H9 (cell line): ENCODE results near the gene ZNF845. TPM values are rescaled to one million over a fixed set of nuclear protein-coding genes. Genes with fewer than 3 reads are reported as not detected.

ENCODE experiments used
- DNase-seq: peaks from one replicate; pipeline ENCODE4 v3.0.0-alpha.2; 2017
- H2AFZ ChIP-seq: one replicate; pipeline ENCODE4 v1.6.1; 2013; ENCODE audit warnings: mild to moderate bottlenecking, low read length, control low read depth, moderate library complexity
- H2AK5ac ChIP-seq: 2 replicates; pipeline ENCODE4 v1.6.1; 2013; ENCODE audit warnings: low read length, control low read depth, mixed read lengths; ENCODE audit not compliant: insufficient read length
- H2BK120ac ChIP-seq: one replicate; pipeline ENCODE4 v1.6.1; 2013; ENCODE audit warnings: low read depth, mild to moderate bottlenecking, low read length, control low read depth, inconsistent platforms; ENCODE audit not compliant: poor library complexity, severe bottlenecking
- H2BK12ac ChIP-seq: 2 replicates; pipeline ENCODE4 v1.6.1; 2013; ENCODE audit warnings: low read length, control low read depth, mixed read lengths, low read depth; ENCODE audit not compliant: insufficient read length
- H2BK15ac ChIP-seq: 2 replicates; pipeline ENCODE4 v1.6.1; 2013; ENCODE audit warnings: low read depth, low read length, control low read depth
- H2BK20ac ChIP-seq: one replicate; pipeline ENCODE4 v1.6.1; 2013; ENCODE audit warnings: low read depth, mild to moderate bottlenecking, low read length, control low read depth, inconsistent platforms; ENCODE audit not compliant: poor library complexity, severe bottlenecking
- H2BK5ac ChIP-seq: 2 replicates; pipeline ENCODE4 v1.6.1; 2013; ENCODE audit warnings: low read length, control low read depth, mixed read lengths; ENCODE audit not compliant: insufficient read length
- H3K14ac ChIP-seq: 2 replicates; pipeline ENCODE4 v1.6.1; 2013; ENCODE audit warnings: low read length, control low read depth; ENCODE audit not compliant: insufficient read depth
- H3K18ac ChIP-seq: 2 replicates; pipeline ENCODE4 v1.6.1; 2013; ENCODE audit warnings: low read depth, mild to moderate bottlenecking, mixed read lengths, low read length, control low read depth; ENCODE audit not compliant: insufficient read length
- H3K23ac ChIP-seq: 2 replicates; pipeline ENCODE4 v1.6.1; 2013; ENCODE audit warnings: low read length, control low read depth, mixed read lengths, low read depth; ENCODE audit not compliant: insufficient read length
- H3K23me2 ChIP-seq: 2 replicates; pipeline ENCODE4 v1.6.1; 2013; ENCODE audit warnings: low read depth, mild to moderate bottlenecking, mixed read lengths, low read length, control low read depth; ENCODE audit not compliant: insufficient read length, poor library complexity, severe bottlenecking
- H3K27ac ChIP-seq: 2 replicates; pipeline ENCODE4 v1.5.1; 2013; ENCODE audit warnings: low read length, control low read depth, mixed read lengths, low read depth; ENCODE audit not compliant: insufficient read length
- H3K27me3 ChIP-seq: 2 replicates; pipeline ENCODE4 v1.6.1; 2013; ENCODE audit warnings: low read length, control low read depth, inconsistent platforms; ENCODE audit not compliant: insufficient read depth
- H3K4ac ChIP-seq: 2 replicates; pipeline ENCODE4 v1.6.1; 2013; ENCODE audit warnings: low read depth, mild to moderate bottlenecking, control low read depth, inconsistent platforms, low read length, moderate library complexity
- H3K4me1 ChIP-seq: 2 replicates; pipeline ENCODE4 v1.6.1; 2013; ENCODE audit warnings: low read length, control low read depth, inconsistent platforms; ENCODE audit not compliant: insufficient read depth
- H3K4me2 ChIP-seq: 2 replicates; pipeline ENCODE4 v1.6.1; 2013; ENCODE audit warnings: low read length, control low read depth, mixed read lengths; ENCODE audit not compliant: insufficient read length, insufficient read depth
- H3K56ac ChIP-seq: 2 replicates; pipeline ENCODE4 v1.6.1; 2013; ENCODE audit warnings: low read depth, mild to moderate bottlenecking, mixed read lengths, low read length, control low read depth; ENCODE audit not compliant: insufficient read length
- H3K79me1 ChIP-seq: 2 replicates; pipeline ENCODE4 v1.6.1; 2013; ENCODE audit warnings: low read depth, mild to moderate bottlenecking, moderate library complexity, low read length, control low read depth, inconsistent platforms; ENCODE audit not compliant: insufficient read depth, poor library complexity, severe bottlenecking
- H3K79me2 ChIP-seq: 2 replicates; pipeline ENCODE4 v1.6.1; 2013; ENCODE audit warnings: low read length, control low read depth, inconsistent platforms; ENCODE audit not compliant: insufficient read depth
- H3K9ac ChIP-seq: 2 replicates; pipeline ENCODE4 v1.6.1; 2013; ENCODE audit warnings: low read length, control low read depth, mixed read lengths; ENCODE audit not compliant: insufficient read length; ENCODE audit errors: extremely low read depth
- H3K9me3 ChIP-seq: one replicate; pipeline ENCODE4 v1.6.1; 2013; ENCODE audit warnings: low read depth, low read length, inconsistent platforms; ENCODE audit not compliant: control insufficient read depth
- H3T11ph ChIP-seq: one replicate; pipeline ENCODE4 v1.6.1; 2013; ENCODE audit warnings: mild to moderate bottlenecking, low read length, control low read depth, inconsistent platforms
- H4K20me1 ChIP-seq: one replicate; pipeline ENCODE4 v1.6.1; 2013; ENCODE audit not compliant: control insufficient read depth, insufficient read length, insufficient read depth
- H4K5ac ChIP-seq: 2 replicates; pipeline ENCODE4 v1.6.1; 2013; ENCODE audit warnings: low read depth, mild to moderate bottlenecking, mixed read lengths, low read length, control low read depth; ENCODE audit not compliant: insufficient read length
- H4K8ac ChIP-seq: replicated peaks from 2 replicates; pipeline ENCODE4 v1.6.1; 2013; ENCODE audit warnings: low read length, control low read depth, mixed read lengths, low read depth; ENCODE audit not compliant: insufficient read length
- H4K91ac ChIP-seq: 2 replicates; pipeline ENCODE4 v1.6.1; 2013; ENCODE audit warnings: low read depth, mild to moderate bottlenecking, moderate library complexity, mixed read lengths, low read length, control low read depth; ENCODE audit not compliant: insufficient read length
- H3K27ac Mint-ChIP-seq, 3 experiments: 2 replicates in 2 of 3; 3 replicates in 1 of 3; pipeline ENCODE4 v1.8.0; 2020 to 2021; ENCODE audit warnings: mixed read lengths in 3 of 3, mild to moderate bottlenecking in 1 of 3, moderate library complexity in 1 of 3
- H3K27me3 Mint-ChIP-seq: 2 replicates; pipeline ENCODE4 v1.8.0; 2021; ENCODE audit warnings: low read depth, mild to moderate bottlenecking, moderate library complexity, mixed read lengths
- H3K36me3 Mint-ChIP-seq, 3 experiments: 2 replicates in 2 of 3; 3 replicates in 1 of 3; pipeline ENCODE4 v1.8.0; 2020 to 2021; ENCODE audit warnings: low read depth in 3 of 3, mixed read lengths in 3 of 3; ENCODE audit not compliant: insufficient read depth in 1 of 3
- H3K4me1 Mint-ChIP-seq, 2 experiments: 2 replicates each; pipeline ENCODE4 v1.8.0; 2020; ENCODE audit warnings: mixed read lengths in 2 of 2
- H3K4me3 Mint-ChIP-seq, 2 experiments: 2 replicates in 1 of 2; 3 replicates in 1 of 2; pipeline ENCODE4 v1.8.0; 2020 to 2021; ENCODE audit warnings: mild to moderate bottlenecking in 2 of 2, mixed read lengths in 2 of 2, moderate library complexity in 1 of 2
- H3K9me3 Mint-ChIP-seq, 2 experiments: 2 replicates in 1 of 2; 3 replicates in 1 of 2; pipeline ENCODE4 v1.8.0; 2020; ENCODE audit warnings: mild to moderate bottlenecking in 2 of 2, mixed read lengths in 2 of 2, moderate library complexity in 1 of 2
- CTCF ChIP-seq: fragments of 200-600 bp; sonication (generic); conservative IDR thresholded peaks from 3 replicates; pipeline ENCODE4 v1.8.0; 2021; ENCODE audit warnings: antibody characterized with exemption, mild to moderate bottlenecking
- WGBS: extraction: QIAGEN DNeasy Blood & Tissue Kit; methylation state at CpG from one replicate; pipeline ENCODE4 v1.1.7; 2013; ENCODE audit warnings: missing lambda C conversion rate, low lambda C conversion rate, mixed read lengths; ENCODE audit not compliant: insufficient read length; ENCODE audit errors: extremely low coverage; 5-methylcytosine and 5-hydroxymethylcytosine counted together
- total RNA-seq: library from RNA; stranded (reverse); gene quantifications from 2 replicates; pipeline ENCODE4 v1.2.1, GENCODE V29; 2021

The ZNF845 gene
- total RNA-seq, 1 experiment from 2014 or later, result 17.4 TPM

GRCh38 chr19:53332484-53332883, 1.1 kb upstream of the ZNF845 start:
- no peak for TF ChIP-seq CTCF
- Histone ChIP-seq H2AK5ac (no peak overlapping the region), H2BK120ac (no peak overlapping the region), H4K20me1 (no peaks in the 10 kb centered on the region), H3K79me2 (no peaks in the 10 kb centered on the region; the same call in 1 of the 2 replicates), H2AFZ (no peak overlapping the region), H3K9ac (no peak overlapping the region), H3K23ac (no peak overlapping the region), H4K8ac (no peak overlapping the region), H3K4me2 (no peak overlapping the region), H3K27ac (no peak overlapping the region), H3T11ph (no peak overlapping the region), H3K9me3 (no peaks in the 10 kb centered on the region), H3K14ac (no peak overlapping the region), H3K56ac (no peak overlapping the region), H2BK12ac (no peak overlapping the region), H4K91ac (no peak overlapping the region), H3K4me1 (no peaks in the 10 kb centered on the region; the same call in 1 of the 2 replicates), H2BK5ac (no peak overlapping the region), H3K23me2 (peaks cover 4% of the 10 kb centered on the region), H3K79me1 (peaks cover 3% of the 10 kb centered on the region), H2BK20ac (no peak overlapping the region), H2BK15ac (no peak overlapping the region), H3K27me3 (no peaks in the 10 kb centered on the region), H3K18ac (no peak overlapping the region), H3K4ac (no peak overlapping the region), H4K5ac (no peak overlapping the region)
- Mint-ChIP-seq H3K4me3 (peak overlapping the region; percentile 90 to 94), H3K36me3 (peaks cover 4 to 15% (median 8%) of the 10 kb centered on the region in 3 experiments; a peak in 6 of 7 replicates), H3K27me3 (peaks cover 23% of the 10 kb centered on the region), H3K9me3 (peaks cover 26 to 36% of the 10 kb centered on the region in 2 experiments), H3K27ac (no peak overlapping the region), H3K4me1 (peaks cover 13 to 15% of the 10 kb centered on the region in 2 experiments)
- no peak for DNase-seq
- WGBS, result no CpG with 5 or more reads among the region's 14 CpGs
